ENCODE data around the gene ATP8B1. TPM values are rescaled to one million over a fixed set of nuclear protein-coding genes. Genes with fewer than 3 reads are reported as not detected.
A peak's percentile ranks its signal among the peaks of the same experiment; 100 is the strongest.

Gene ATP8B1
- total RNA-seq, 6 experiments from 2014 or later, result 9.0 to 18.4 (median 17.1) TPM

DNA sequence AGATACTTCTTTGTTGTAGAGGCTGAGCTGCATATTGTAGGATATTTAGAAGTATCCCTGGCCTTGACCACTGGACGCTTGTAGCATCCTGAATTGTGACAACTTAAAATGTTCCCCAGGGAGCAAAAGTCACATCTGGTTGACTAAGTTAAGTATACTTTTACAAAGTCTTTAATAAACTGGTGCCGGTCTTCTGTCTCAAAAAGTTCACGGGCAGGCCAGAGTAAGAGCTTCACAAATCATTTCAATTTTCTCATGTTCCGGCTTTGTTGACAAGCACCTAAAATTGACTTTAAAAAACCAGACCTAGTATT is 18.4 kb downstream of the ATP8B1 start:
- Histone ChIP-seq H3K27ac (peak overlapping the region in 2 of 3 donors; percentile 37 to 66), H3K27me3 (no peaks in the 10 kb centered on the region), H3K4me1 (peaks cover 0 to 42% (median 15%) of the 10 kb centered on the region in 4 donors), H3K4me3 (no peak overlapping the region), H3K9me3 (no peaks in the 10 kb centered on the region), H3K36me3 (no peaks in the 10 kb centered on the region)
- 59% methylated on average over 4 of the region's 4 CpGs for WGBS (ENCODE audit: insufficient coverage, low coverage, low lambda C conversion rate, missing lambda C conversion rate)
- intact Hi-C loops (cut with DNase I), result no loop called here
- ATAC-seq (no peak), DNase-seq (no peak)
- no peak for TF ChIP-seq POLR2A (IDR thresholded peaks at IDR 0.05)
- TF ChIP-seq, protein P1, sequence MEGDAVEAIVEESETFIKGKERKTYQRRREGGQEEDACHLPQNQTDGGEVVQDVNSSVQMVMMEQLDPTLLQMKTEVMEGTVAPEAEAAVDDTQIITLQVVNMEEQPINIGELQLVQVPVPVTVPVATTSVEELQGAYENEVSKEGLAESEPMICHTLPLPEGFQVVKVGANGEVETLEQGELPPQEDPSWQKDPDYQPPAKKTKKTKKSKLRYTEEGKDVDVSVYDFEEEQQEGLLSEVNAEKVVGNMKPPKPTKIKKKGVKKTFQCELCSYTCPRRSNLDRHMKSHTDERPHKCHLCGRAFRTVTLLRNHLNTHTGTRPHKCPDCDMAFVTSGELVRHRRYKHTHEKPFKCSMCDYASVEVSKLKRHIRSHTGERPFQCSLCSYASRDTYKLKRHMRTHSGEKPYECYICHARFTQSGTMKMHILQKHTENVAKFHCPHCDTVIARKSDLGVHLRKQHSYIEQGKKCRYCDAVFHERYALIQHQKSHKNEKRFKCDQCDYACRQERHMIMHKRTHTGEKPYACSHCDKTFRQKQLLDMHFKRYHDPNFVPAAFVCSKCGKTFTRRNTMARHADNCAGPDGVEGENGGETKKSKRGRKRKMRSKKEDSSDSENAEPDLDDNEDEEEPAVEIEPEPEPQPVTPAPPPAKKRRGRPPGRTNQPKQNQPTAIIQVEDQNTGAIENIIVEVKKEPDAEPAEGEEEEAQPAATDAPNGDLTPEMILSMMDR (IDR thresholded peaks at IDR 0.05), result no peak

DNA sequence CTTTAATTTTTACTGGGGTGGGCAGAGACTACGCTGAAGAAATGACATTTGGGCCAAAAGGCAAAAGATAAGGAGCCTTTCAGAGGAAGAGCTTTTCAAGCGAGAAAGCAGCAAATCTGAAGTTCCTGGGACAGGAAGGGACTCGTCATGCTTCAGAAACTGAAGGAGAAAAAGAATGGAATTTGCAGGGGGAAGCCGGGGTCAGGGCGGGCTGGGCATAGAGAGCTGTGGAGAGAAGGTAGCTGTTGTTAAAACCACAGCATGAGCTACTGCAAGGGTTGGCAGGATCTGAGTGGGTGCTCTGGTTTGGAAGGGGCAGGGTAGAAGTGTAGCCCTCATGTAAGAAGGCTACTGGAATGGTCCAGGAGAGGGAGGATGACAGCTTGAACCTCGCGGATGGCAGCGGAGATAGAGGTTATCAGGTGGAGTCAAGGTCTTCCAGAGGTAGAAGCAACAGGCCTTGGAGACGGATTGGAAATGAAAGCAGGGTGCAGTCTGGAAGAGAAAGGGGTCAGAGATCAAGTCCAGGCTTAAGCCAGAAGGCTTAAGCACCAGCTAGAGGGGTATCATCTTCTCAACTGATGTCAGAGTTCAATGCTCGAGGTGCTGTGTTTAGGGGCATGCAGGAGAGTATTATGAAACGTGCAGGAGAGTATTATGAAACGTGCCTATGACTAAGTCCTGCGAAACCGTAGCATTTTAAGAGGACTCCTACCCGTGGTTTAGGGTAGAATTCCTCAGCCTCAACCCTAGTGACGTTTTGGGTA is 18.9 kb downstream of the ATP8B1 start:
- 41% methylated on average over 16 of the region's 16 CpGs for WGBS (ENCODE audit: insufficient coverage, low coverage, low lambda C conversion rate, missing lambda C conversion rate)
- DNase-seq, result no peak
- no peaks in the 10 kb centered on the region for H3K36me3 ChIP-seq
- H3K9me3 ChIP-seq, result no peaks in the 10 kb centered on the region
- H3K27me3 ChIP-seq, result no peaks in the 10 kb centered on the region
- intact Hi-C loops (cut with DNase I), result no loop called here
- peak overlapping the region in 2 of 3 donors; percentile 37 to 66 for H3K27ac ChIP-seq
- no peak overlapping the region for H3K4me3 ChIP-seq
- TF ChIP-seq POLR2A (IDR thresholded peaks at IDR 0.05), result no peak
- TF ChIP-seq, protein P1 (IDR thresholded peaks at IDR 0.05), result no peak
- H3K4me1 ChIP-seq, result peaks cover 0 to 36% (median 13%) of the 10 kb centered on the region in 4 donors
- ATAC-seq, result peak; percentile 15 to 56 (median 48)

DNA sequence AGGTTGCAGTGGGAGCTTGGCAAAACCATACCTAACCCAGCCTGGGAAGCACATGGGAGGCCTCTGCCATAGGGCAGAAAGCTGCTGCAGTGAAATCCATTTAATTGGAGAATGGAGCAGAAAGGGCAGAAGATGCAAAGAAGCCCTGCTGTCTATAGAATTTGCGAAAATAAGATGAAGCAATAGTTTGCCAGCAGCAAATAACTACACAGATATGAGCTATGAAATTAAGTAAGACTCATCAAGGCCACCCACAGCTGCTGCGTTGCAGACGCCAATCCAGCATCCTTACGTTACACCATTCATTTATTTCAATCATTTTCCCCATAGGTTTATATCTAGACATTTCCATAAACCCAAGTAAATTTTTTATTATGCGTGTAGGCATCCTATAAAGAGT is 21.1 kb downstream of the ATP8B1 start:
- WGBS (ENCODE audit: insufficient coverage, low coverage, low lambda C conversion rate, missing lambda C conversion rate), result 86% methylated on average over 5 of the region's 5 CpGs
- no peak for DNase-seq
- Histone ChIP-seq H3K4me1 (peaks cover 0 to 21% (median 8%) of the 10 kb centered on the region in 4 donors), H3K27me3 (no peaks in the 10 kb centered on the region), H3K9me3 (no peaks in the 10 kb centered on the region), H3K4me3 (no peak overlapping the region), H3K36me3 (no peaks in the 10 kb centered on the region), H3K27ac (no peak overlapping the region)
- intact Hi-C loops (cut with DNase I), result no loop called here
- no peak for ATAC-seq
- TF ChIP-seq, protein P1 (IDR thresholded peaks at IDR 0.05), result no peak
- no peak for TF ChIP-seq POLR2A (IDR thresholded peaks at IDR 0.05)

DNA sequence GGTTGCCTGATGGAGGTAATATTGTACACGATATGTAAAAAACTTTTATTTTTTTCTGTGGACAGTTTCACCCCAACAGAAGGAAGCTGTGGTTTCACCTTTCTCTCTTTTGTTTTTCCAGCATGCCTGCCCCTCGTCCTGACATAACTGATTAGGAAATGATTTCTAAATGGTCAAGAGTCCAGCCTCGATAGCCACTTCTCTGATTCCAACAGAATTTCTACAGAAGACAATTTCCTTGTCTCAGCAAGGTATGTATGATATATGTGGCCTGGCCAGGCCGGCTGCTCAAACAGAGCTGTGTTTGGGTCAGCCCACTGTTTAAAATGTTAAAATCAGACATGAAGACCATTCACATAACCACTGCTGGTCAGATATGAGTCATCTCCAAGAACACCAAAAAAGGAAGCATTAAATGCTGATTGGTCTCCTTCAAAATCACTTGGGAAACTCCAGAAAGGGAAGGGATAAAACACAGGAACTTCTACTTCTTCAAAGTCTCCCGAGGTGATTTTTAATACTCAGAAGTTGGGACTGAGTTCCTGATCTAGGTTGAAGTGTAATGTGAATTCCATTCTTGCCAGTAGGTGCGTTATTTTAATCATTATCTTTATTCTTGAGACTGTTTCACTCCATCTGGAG is 22.3 kb downstream of the ATP8B1 start:
- Histone ChIP-seq H3K4me1 (peaks cover 0 to 32% (median 8%) of the 10 kb centered on the region in 4 donors), H3K27me3 (no peaks in the 10 kb centered on the region), H3K4me3 (no peak overlapping the region), H3K36me3 (no peaks in the 10 kb centered on the region), H3K27ac (peak overlapping the region; percentile 16 to 73 (median 62)), H3K9me3 (no peaks in the 10 kb centered on the region)
- WGBS (ENCODE audit: insufficient coverage, low coverage, low lambda C conversion rate, missing lambda C conversion rate), result 18% methylated on average over 6 of the region's 6 CpGs
- TF ChIP-seq POLR2A (IDR thresholded peaks at IDR 0.05), result no peak
- TF ChIP-seq, protein P1 (IDR thresholded peaks at IDR 0.05), result no peak
- peak; percentile 45 to 59 (median 52) for ATAC-seq
- intact Hi-C loops (cut with DNase I), result no loop called here
- no peak for DNase-seq
